GM12878 (cell line): ENCODE results near the gene TBRG4. TPM values are rescaled to one million over a fixed set of nuclear protein-coding genes. Genes with fewer than 3 reads are reported as not detected.
A peak's percentile ranks its signal among the peaks of the same experiment; 100 is the strongest.

Source experiments
- ATF7 ChIP-seq: fragments of 450-650 bp; IDR thresholded peaks from 2 replicates; pipeline ENCODE4 v1.6.1; 2016; ENCODE audit warnings: low read depth, mild to moderate bottlenecking
- CHD1 ChIP-seq: IDR thresholded peaks from 2 replicates; pipeline ENCODE4 v1.6.1; 2012; ENCODE audit warnings: low read depth, low read length, improper control_type of control experiment
- CREB1 ChIP-seq: IDR thresholded peaks from 2 replicates; pipeline ENCODE4 v1.6.1; 2012; ENCODE audit warnings: low read depth, mild to moderate bottlenecking, inconsistent platforms
- EZH2 ChIP-seq: IDR thresholded peaks from 2 replicates; pipeline ENCODE4 v1.6.1; 2012; ENCODE audit warnings: low read depth, mild to moderate bottlenecking, control low read depth, inconsistent platforms, low read length, borderline replicate concordance; ENCODE audit not compliant: control insufficient read depth
- MEF2A ChIP-seq: IDR thresholded peaks from 2 replicates; pipeline ENCODE4 v1.6.1; 2011; ENCODE audit warnings: low read depth, mild to moderate bottlenecking, low read length, moderate library complexity; ENCODE audit not compliant: insufficient read depth
- NRF1 ChIP-seq: conservative IDR thresholded peaks from 2 replicates; pipeline ENCODE4 v1.6.1; 2011; ENCODE audit warnings: mild to moderate bottlenecking, low read depth, low read length, improper control_type of control experiment
- RAD21 ChIP-seq: IDR thresholded peaks from 2 replicates; pipeline ENCODE4 v1.6.1; 2011; ENCODE audit warnings: mild to moderate bottlenecking, low read depth, low read length, moderate library complexity; ENCODE audit not compliant: insufficient read depth
- RB1 ChIP-seq: fragments of 450-650 bp; formaldehyde crosslinking; IDR thresholded peaks from 2 replicates; pipeline ENCODE4 v1.6.1; 2017; ENCODE audit warnings: mild to moderate bottlenecking, borderline replicate concordance
- RUNX3 ChIP-seq: IDR thresholded peaks from 2 replicates; pipeline ENCODE4 v1.6.1; 2012; ENCODE audit warnings: low read length, inconsistent platforms
- SP1 ChIP-seq: IDR thresholded peaks from one replicate; pipeline ENCODE4 v1.6.1; 2011; ENCODE audit warnings: low read depth, low read length
- STAT1 ChIP-seq: fragments of 450-650 bp; conservative IDR thresholded peaks from 2 replicates; pipeline ENCODE4 v1.6.1; 2014; ENCODE audit warnings: antibody characterized with exemption, mild to moderate bottlenecking
- YY1 ChIP-seq: IDR thresholded peaks from 2 replicates; pipeline ENCODE4 v1.6.1; 2011; ENCODE audit warnings: low read depth, mild to moderate bottlenecking, low read length
- ZNF217 ChIP-seq: fragments of 450-650 bp; IDR thresholded peaks from 2 replicates; pipeline ENCODE4 v1.6.1; 2017; ENCODE audit warnings: antibody characterized with exemption, mild to moderate bottlenecking
- ZNF274 ChIP-seq: IDR thresholded peaks from one replicate; pipeline ENCODE4 v1.8.0; 2011; ENCODE audit not compliant: insufficient read length, insufficient read depth
- ZSCAN29 ChIP-seq: fragments of 450-650 bp; IDR thresholded peaks from 2 replicates; pipeline ENCODE4 v1.6.1; 2017; ENCODE audit warnings: mild to moderate bottlenecking, moderate library complexity
- polyA plus RNA-seq, 11 experiments: library from polyadenylated mRNA; depleted of rRNA in 4 of 11; unstranded in 6 of 11; stranded (reverse) in 5 of 11; fragments of >200 nt; fragmentation: Nextera tagmentation in 4 of 11; fragmentation: Illumina TruSeq in 1 of 11; extraction: Ambion mirVana in 4 of 11; extraction: Trizol in 1 of 11; gene quantifications; 1 replicate in 1 of 11; 2 replicates in 10 of 11; pipeline versions ENCODE4 v1.2.1 to v1.2.3, GENCODE V29; 2011 to 2016; ENCODE audit warnings: inconsistent platforms in 2 of 11, missing spikeins in 2 of 11, low read depth in 1 of 11
- total RNA-seq, 4 experiments: library from RNA; depleted of rRNA in 3 of 4; stranded (reverse); fragments of >200 nt in 3 of 4; fragmentation: Illumina TruSeq in 1 of 4; extraction: Trizol in 1 of 4; gene quantifications; 2 replicates each; pipeline versions ENCODE4 v1.2.1 to v1.2.3, GENCODE V29; 2013 to 2021
- TF ChIP-seq, protein P1 (sequence below): fragments of 450-650 bp; conservative IDR thresholded peaks from 2 replicates; pipeline ENCODE4 v1.6.1; 2017; ENCODE audit warnings: mild to moderate bottlenecking, moderate library complexity
- TF ChIP-seq, protein P2 (sequence below): fragments of 450-650 bp; IDR thresholded peaks from 2 replicates; pipeline ENCODE4 v1.6.1; 2017; ENCODE audit warnings: mild to moderate bottlenecking, low read depth, inconsistent platforms; ENCODE audit not compliant: poor library complexity, severe bottlenecking
- TF ChIP-seq, protein P3 (sequence below): fragments of 450-650 bp; IDR thresholded peaks from 2 replicates; pipeline ENCODE4 v1.6.1; 2017; ENCODE audit warnings: mild to moderate bottlenecking, moderate library complexity
- TF ChIP-seq, protein P4 (sequence below): IDR thresholded peaks from 2 replicates; pipeline ENCODE4 v1.6.1; 2011; ENCODE audit warnings: low read depth, mild to moderate bottlenecking, low read length, moderate library complexity, borderline replicate concordance; ENCODE audit errors: extremely low read depth

TBRG4 gene
- total and polyA plus RNA-seq, 10 of the 15 experiments (the other 5 are each of a cell fraction or from before 2014, with no cell fraction given), result 8.4 to 130 (median 118) TPM

DNA sequence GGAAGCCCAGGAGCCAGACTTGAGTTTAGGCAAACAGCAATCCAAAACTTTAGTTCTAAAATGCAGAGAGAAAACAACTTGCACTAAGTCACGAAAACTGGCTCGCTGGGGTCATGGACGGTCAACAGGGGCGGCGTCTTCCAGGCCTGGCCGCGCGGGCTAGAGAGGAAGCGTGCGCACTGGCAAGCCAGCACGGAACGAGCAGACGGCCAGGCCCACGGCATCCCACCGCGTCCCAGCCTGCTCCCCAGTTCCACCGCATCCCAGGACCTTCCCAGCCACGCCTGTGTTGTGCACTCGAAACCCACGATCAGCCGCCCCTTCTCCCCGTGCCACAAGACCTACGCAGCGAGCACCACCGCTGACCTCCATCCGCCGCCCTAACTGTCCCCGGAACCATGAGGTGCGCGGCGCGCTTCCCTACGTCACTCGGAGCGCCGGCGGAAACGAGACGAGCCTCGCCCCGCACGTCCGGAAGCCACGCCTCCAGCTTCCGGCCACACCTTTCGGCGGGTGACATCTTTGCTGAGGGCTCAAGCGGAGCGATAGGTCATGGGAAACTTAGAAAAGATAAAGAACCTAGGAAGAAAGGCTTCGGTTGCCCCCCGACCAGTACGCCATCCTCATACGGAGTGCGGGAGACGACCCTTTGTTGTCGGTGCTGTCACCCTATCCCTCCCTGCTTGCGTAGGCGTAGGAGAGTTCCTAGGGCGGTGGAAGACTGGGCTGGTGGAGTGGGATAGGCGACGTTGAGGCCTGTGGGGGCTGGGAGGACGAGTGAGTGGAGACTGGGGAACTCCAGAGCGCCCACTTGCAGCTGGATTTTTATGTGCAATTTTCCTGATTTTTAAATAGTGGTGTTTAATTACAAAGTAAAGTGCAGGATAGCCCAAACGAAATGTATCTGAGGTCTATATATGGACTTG is at the start of gene TBRG4 (continued):
- TF ChIP-seq, protein P1, sequence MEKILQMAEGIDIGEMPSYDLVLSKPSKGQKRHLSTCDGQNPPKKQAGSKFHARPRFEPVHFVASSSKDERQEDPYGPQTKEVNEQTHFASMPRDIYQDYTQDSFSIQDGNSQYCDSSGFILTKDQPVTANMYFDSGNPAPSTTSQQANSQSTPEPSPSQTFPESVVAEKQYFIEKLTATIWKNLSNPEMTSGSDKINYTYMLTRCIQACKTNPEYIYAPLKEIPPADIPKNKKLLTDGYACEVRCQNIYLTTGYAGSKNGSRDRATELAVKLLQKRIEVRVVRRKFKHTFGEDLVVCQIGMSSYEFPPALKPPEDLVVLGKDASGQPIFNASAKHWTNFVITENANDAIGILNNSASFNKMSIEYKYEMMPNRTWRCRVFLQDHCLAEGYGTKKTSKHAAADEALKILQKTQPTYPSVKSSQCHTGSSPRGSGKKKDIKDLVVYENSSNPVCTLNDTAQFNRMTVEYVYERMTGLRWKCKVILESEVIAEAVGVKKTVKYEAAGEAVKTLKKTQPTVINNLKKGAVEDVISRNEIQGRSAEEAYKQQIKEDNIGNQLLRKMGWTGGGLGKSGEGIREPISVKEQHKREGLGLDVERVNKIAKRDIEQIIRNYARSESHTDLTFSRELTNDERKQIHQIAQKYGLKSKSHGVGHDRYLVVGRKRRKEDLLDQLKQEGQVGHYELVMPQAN, result peak; percentile 97
- 0 out of 2 replicates have a peak, but pooled peaks have one; percentile 76 for TF ChIP-seq RB1
- TF ChIP-seq, protein P2, sequence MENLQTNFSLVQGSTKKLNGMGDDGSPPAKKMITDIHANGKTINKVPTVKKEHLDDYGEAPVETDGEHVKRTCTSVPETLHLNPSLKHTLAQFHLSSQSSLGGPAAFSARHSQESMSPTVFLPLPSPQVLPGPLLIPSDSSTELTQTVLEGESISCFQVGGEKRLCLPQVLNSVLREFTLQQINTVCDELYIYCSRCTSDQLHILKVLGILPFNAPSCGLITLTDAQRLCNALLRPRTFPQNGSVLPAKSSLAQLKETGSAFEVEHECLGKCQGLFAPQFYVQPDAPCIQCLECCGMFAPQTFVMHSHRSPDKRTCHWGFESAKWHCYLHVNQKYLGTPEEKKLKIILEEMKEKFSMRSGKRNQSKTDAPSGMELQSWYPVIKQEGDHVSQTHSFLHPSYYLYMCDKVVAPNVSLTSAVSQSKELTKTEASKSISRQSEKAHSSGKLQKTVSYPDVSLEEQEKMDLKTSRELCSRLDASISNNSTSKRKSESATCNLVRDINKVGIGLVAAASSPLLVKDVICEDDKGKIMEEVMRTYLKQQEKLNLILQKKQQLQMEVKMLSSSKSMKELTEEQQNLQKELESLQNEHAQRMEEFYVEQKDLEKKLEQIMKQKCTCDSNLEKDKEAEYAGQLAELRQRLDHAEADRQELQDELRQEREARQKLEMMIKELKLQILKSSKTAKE, result peak; percentile 21
- peak; percentile 82 for TF ChIP-seq ATF7
- TF ChIP-seq ZSCAN29, result peak; percentile 71; the same call in 1 of the 2 replicates
- TF ChIP-seq NRF1, result no peak
- no peak for TF ChIP-seq EZH2
- TF ChIP-seq STAT1, result no peak
- TF ChIP-seq SP1, result peak; percentile 86
- no peak for TF ChIP-seq ZNF274
- peak; percentile 10; the same call in 1 of the 2 replicates for TF ChIP-seq RUNX3
- TF ChIP-seq RAD21, result no peak
- TF ChIP-seq, protein P3, sequence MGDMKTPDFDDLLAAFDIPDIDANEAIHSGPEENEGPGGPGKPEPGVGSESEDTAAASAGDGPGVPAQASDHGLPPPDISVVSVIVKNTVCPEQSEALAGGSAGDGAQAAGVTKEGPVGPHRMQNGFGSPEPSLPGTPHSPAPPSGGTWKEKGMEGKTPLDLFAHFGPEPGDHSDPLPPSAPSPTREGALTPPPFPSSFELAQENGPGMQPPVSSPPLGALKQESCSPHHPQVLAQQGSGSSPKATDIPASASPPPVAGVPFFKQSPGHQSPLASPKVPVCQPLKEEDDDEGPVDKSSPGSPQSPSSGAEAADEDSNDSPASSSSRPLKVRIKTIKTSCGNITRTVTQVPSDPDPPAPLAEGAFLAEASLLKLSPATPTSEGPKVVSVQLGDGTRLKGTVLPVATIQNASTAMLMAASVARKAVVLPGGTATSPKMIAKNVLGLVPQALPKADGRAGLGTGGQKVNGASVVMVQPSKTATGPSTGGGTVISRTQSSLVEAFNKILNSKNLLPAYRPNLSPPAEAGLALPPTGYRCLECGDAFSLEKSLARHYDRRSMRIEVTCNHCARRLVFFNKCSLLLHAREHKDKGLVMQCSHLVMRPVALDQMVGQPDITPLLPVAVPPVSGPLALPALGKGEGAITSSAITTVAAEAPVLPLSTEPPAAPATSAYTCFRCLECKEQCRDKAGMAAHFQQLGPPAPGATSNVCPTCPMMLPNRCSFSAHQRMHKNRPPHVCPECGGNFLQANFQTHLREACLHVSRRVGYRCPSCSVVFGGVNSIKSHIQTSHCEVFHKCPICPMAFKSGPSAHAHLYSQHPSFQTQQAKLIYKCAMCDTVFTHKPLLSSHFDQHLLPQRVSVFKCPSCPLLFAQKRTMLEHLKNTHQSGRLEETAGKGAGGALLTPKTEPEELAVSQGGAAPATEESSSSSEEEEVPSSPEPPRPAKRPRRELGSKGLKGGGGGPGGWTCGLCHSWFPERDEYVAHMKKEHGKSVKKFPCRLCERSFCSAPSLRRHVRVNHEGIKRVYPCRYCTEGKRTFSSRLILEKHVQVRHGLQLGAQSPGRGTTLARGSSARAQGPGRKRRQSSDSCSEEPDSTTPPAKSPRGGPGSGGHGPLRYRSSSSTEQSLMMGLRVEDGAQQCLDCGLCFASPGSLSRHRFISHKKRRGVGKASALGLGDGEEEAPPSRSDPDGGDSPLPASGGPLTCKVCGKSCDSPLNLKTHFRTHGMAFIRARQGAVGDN, result no peak
- TF ChIP-seq, protein P4, sequence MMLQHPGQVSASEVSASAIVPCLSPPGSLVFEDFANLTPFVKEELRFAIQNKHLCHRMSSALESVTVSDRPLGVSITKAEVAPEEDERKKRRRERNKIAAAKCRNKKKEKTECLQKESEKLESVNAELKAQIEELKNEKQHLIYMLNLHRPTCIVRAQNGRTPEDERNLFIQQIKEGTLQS, result peak; percentile 88; the same call in 1 of the 2 replicates
- TF ChIP-seq YY1, result peak; percentile 91
- TF ChIP-seq MEF2A, result no peak
- no peak for TF ChIP-seq CHD1
- no peak for TF ChIP-seq ZNF217
- peak; percentile 99 for TF ChIP-seq CREB1
